GM12873 (cell line): ENCODE results near the gene KRTAP10-1.
"Not testable (repeated sequence)": the region's sequence is repeated elsewhere in the genome, so short reads cannot be mapped to it uniquely, and the experiment has no call there.

ENCODE experiments used
- CTCF ChIP-seq: IDR thresholded peaks from 2 replicates; pipeline ENCODE4 v1.5.1; 2012; ENCODE audit warnings: low read depth, mild to moderate bottlenecking, moderate library complexity, low read length, control low read depth; ENCODE audit not compliant: insufficient read depth; ENCODE audit errors: missing control alignments

Gene KRTAP10-1

DNA sequence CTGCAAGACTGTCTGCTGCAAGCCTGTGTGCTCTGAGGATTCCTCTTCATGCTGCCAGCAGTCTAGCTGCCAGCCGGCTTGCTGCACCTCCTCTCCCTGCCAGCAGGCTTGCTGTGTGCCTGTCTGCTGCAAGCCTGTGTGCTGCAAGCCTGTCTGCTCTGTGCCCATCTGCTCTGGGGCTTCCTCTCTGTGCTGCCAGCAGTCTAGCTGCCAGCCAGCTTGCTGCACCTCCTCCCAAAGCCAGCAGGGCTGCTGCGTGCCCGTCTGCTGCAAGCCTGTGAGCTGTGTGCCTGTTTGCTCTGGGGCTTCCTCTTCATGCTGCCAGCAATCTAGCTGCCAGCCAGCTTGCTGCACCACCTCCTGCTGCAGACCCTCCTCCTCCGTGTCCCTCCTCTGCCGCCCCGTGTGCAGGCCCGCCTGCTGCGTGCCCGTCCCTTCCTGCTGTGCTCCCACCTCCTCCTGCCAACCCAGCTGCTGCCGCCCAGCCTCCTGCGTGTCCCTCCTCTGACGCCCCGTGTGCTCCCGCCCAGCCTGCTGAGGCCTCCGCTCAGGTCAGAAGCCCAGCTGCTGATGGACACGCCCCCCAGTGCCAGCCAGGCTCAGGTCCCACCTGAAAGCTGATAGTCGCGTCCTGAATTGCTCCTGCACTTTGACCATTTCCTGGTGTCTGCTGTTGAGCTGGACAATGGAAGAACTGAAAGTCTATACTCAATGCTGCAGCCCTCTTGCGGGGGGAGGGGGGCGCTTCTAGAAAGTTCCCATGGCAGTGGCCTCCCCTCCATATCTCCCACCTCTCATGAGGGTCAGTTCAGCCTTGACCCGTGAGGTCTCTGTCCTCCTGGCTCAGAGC, 34.7 kb upstream of the KRTAP10-1 start:
- TF ChIP-seq CTCF = peak; percentile 6

DNA sequence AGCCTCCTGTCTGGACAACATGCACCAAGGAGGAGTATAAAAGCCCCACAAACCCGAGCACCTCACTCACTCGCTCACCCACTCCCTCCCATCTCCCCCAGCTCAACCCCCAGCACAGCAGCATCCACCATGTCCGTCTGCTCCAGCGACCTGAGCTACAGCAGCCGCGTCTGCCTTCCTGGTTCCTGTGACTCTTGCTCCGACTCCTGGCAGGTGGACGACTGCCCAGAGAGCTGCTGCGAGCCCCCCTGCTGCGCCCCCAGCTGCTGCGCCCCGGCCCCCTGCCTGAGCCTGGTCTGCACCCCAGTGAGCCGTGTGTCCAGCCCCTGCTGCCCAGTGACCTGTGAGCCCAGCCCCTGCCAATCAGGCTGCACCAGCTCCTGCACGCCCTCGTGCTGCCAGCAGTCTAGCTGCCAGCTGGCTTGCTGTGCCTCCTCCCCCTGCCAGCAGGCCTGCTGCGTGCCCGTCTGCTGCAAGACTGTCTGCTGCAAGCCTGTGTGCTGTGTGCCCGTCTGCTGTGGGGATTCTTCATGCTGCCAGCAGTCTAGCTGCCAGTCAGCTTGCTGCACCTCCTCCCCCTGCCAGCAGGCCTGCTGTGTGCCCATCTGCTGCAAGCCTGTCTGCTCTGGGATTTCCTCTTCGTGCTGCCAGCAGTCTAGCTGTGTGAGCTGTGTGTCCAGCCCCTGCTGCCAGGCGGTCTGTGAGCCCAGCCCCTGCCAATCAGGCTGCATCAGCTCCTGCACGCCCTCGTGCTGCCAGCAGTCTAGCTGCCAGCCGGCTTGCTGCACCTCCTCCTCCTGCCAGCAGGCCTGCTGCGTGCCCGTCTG, 33.8 kb upstream of the KRTAP10-1 start, which contains the start of gene KRTAP10-4:
TSS of gene KRTAP10-4 (plus strand) at position 100 of the 827 bp plus-strand sequence. CDS start at position 130, 30 bp downstream.
- TF ChIP-seq CTCF = not testable (repeated sequence)

- TF ChIP-seq CTCF = no peak
Measured at GRCh38 chr21:44572959-44573583, 33.1 kb upstream of the KRTAP10-1 start.

GRCh38 chr21:44571844-44572782, 32.1 kb upstream of the KRTAP10-1 start:
- TF ChIP-seq CTCF = no peak

GRCh38 chr21:44571296-44571695, 31.3 kb upstream of the KRTAP10-1 start:
- no peak for TF ChIP-seq CTCF

GRCh38 chr21:44569861-44570517, 30.0 kb upstream of the KRTAP10-1 start:
- TF ChIP-seq CTCF = no peak
